OCI-LY3 (cell line): ENCODE measurements around the gene EFL1.

ENCODE experiments used
- CTCF ChIP-seq: fragments of 200-600, 300-600 bp; sonication (generic); IDR thresholded peaks from 2 replicates; pipeline ENCODE4 v1.5.1; 2014; ENCODE audit warnings: antibody characterized with exemption, low read length, low read depth
- EZH2phosphoT487 ChIP-seq: fragments of 200-600 bp; shearing (Covaris generic); IDR thresholded peaks from 2 replicates; pipeline ENCODE4 v1.6.1; 2018; ENCODE audit warnings: antibody characterized with exemption, mixed run types, low read depth

- TF ChIP-seq CTCF: no peak
- no peak for TF ChIP-seq EZH2phosphoT487
These were observed 126.4 kb downstream of the EFL1 start for GRCh38 chr15:82136120-82136519.
